ENCODE data around the gene ADAM33. TPM values are rescaled to one million over a fixed set of nuclear protein-coding genes. Genes with fewer than 3 reads are reported as not detected.

ADAM33 gene
- total RNA-seq, 1 experiment from 2014 or later: 4.9 TPM

Other genes starting within 250 kb of the ADAM33 start
- 6.6 and 7.1 TPM in 2 replicates for gene ATRN, start 211.0 kb downstream of the ADAM33 start, total RNA-seq (2014; rRNA removed; shearing (Covaris generic); ENCODE audit: low replicate concordance)
- gene GFRA4, start 18.6 kb downstream of the ADAM33 start, total RNA-seq (2014; rRNA removed; shearing (Covaris generic); ENCODE audit: low replicate concordance): not detected in 2 replicates
- not detected in 2 replicates for gene SIGLEC1, start 30.6 kb upstream of the ADAM33 start, total RNA-seq (2014; rRNA removed; shearing (Covaris generic); ENCODE audit: low replicate concordance)
- 0.03 TPM in 1 of 2 replicates, not detected in the other for gene HSPA12B, start 50.7 kb upstream of the ADAM33 start, total RNA-seq (2014; rRNA removed; shearing (Covaris generic); ENCODE audit: low replicate concordance)
- gene ADISSP, start 85.7 kb upstream of the ADAM33 start, total RNA-seq (2014; rRNA removed; shearing (Covaris generic); ENCODE audit: low replicate concordance): 42.8 and 66.6 TPM in 2 replicates
- gene SPEF1, start 99.4 kb upstream of the ADAM33 start, total RNA-seq (2014; rRNA removed; shearing (Covaris generic); ENCODE audit: low replicate concordance): 0.95 TPM in 1 of 2 replicates, not detected in the other
- 50.0 and 81.5 TPM in 2 replicates for gene CENPB, start 104.7 kb upstream of the ADAM33 start, total RNA-seq (2014; rRNA removed; shearing (Covaris generic); ENCODE audit: low replicate concordance)
- 13.9 and 16.0 TPM in 2 replicates for gene CDC25B, start 114.3 kb upstream of the ADAM33 start, total RNA-seq (2014; rRNA removed; shearing (Covaris generic); ENCODE audit: low replicate concordance)
- 11.6 and 24.6 TPM in 2 replicates for gene AP5S1, start 138.5 kb upstream of the ADAM33 start, total RNA-seq (2014; rRNA removed; shearing (Covaris generic); ENCODE audit: low replicate concordance)
- gene MAVS, start 164.8 kb upstream of the ADAM33 start, total RNA-seq (2014; rRNA removed; shearing (Covaris generic); ENCODE audit: low replicate concordance): 4.4 and 6.2 TPM in 2 replicates
- gene PANK2, start 207.4 kb upstream of the ADAM33 start, total RNA-seq (2014; rRNA removed; shearing (Covaris generic); ENCODE audit: low replicate concordance): 31.4 and 57.1 TPM in 2 replicates